Measurements from ENCODE around the gene POLDIP2.
A peak's percentile ranks its signal among the peaks of the same experiment; 100 is the strongest.
"Not testable (repeated sequence)": the region's sequence is repeated elsewhere in the genome, so short reads cannot be mapped to it uniquely, and the experiment has no call there.

POLDIP2 gene

DNA sequence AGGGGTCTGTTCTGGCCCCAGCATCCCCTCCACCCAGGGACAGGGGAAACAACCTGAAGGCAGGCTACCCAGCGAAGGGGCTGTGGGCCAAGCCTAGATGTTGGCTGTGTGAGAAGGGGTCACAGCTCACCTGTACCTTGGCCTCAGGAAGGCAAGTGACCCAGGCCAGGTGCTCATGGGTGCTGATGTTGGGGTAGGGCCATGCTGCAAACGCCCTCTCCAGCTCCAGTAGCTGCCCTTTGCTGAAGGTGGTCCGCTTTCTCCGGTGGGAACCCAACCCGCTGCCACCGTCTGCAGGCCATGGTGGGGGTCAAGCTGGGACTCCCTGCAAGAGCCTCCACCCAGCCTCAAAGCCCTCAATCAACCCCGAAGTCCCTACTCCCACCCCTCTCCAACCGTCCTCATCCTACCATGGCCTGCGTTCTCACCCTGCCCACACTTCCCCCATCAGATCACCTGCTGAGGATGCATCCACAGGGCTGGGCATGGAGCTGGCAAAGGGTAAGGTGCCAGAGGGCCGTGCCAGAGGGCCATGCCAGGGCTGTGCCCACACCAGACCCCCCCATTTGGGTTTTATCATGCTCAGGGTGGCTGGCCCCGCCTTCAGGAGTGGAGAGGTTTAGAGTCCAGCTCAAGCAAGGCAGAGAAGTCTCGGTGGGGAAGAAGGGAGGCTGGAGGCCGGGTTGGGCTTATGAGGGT lies 7.5 kb upstream of the POLDIP2 start, which contains the start of gene SEBOX:
SEBOX (minus strand) TSS at position 535 of the 699 bp plus-strand sequence; CDS start at position 487, 48 bp downstream.
- no peak for DNase-seq

DNA sequence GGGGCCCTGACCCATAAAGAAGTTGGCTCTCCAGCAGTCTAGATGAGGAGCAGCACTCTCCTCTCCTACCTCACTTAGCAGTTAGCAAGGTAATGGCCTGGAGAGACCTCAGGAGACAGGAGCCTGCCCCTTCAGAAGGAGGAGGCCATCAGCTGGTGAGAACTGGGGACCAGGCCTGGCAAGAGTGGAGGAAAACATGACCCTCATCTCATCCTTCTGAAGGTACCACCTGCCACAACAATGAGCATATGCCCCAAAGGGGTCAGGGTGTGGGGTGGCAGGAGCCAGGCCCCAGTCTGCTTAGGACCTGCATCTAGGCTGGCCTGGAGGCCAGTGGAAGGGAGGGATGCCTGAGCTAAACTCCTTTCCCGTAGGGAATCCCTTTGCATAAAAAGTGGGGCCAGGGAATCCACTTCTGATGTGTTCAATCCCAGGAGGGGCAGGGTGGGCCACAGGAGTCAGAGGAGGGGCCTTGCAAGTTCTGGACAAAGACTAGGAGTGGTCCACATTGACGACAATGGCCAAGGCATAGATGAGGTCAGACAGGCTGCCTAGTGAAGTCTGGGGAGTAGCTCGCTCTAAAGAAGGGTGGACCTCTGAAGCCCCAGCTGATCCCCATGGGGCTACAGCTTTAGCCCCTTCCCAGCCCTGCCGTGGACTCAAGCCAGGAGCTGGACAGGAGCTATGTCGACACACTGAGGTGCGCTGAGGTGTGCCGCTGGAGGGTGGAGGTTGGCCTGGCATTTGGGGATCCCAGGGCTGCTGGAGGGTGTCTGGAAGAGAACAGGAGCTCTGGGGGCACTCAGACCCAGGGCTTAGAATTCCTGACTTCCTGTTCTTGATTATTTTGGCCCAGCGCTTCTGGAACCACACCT lies 6.7 kb upstream of the POLDIP2 start:
- DNase-seq = no peak

DNA sequence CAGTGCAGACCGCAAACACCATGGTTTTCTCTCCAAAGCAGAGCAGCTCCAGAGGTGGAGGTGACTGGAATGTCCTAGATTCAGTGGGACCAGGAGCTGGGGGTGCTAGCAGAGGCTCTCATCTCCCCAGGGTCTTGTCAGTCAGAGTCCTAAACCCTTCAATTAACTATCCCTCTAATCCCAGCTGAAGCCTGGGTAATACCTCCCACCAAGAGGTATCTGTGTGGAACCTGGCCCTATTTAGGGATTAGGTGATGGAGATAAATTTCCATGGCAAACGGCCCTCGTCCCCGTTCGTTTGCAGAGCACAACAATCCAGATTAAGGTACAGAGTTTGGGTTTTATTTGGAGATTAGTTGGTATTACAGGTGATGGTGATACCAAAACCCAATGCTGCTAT lies 5.9 kb upstream of the POLDIP2 start:
- no peak for DNase-seq

DNA sequence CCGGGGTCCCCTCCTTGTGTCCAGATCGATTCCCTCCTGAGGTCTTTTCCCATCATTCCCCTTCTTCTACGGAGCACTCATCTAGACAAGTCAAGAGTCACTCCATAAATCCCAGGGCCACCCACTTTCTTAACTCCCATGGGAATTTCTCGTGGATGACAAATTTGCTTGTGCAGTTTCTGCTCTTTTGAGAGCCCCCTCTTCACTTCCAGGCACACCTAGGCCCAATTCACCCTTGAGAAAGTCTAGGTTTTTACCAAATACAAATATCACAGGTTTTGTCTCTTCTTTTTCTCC lies 522 bp upstream of the POLDIP2 start:
- no peak for DNase-seq

DNA sequence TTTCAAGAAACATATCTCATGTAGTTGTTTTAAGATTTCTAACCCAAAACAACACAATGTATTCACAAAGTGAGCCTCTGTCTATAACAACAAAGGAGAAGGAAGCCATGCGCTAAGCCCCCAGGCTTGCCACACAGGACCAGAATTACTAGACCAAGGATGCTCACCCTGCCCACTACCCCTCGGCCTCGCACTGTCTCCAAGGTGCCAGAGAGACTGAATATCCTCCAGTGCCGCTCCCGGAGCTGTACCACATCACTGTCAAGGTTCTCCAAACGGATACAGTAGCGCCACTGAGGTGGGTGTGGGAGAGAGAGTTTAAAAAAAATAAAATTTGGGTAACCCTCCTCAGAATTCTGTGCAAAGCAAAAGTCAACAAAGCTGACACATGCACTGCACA lies 7.1 kb downstream of the POLDIP2 start:
- no peak for DNase-seq

DNA sequence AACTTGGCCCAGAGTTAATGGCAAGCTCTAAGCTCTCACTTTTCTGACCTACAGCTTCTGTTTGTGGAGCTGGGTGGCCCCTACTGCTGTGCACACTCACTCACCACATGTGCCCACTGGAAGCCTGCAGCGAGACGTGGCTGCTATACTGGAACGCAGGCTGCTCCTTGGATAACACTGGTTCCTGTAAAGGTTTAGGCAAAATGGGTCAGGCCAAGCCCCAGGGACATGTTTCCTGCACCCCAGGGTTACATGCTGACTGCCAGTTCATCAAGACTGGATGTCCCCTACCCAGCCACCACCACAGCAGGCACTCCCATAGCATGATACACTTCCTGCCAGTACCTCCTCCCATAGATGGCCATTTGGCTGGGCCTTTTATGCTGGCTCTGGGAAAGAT lies 8.3 kb downstream of the POLDIP2 start:
- DNase-seq = no peak

DNA sequence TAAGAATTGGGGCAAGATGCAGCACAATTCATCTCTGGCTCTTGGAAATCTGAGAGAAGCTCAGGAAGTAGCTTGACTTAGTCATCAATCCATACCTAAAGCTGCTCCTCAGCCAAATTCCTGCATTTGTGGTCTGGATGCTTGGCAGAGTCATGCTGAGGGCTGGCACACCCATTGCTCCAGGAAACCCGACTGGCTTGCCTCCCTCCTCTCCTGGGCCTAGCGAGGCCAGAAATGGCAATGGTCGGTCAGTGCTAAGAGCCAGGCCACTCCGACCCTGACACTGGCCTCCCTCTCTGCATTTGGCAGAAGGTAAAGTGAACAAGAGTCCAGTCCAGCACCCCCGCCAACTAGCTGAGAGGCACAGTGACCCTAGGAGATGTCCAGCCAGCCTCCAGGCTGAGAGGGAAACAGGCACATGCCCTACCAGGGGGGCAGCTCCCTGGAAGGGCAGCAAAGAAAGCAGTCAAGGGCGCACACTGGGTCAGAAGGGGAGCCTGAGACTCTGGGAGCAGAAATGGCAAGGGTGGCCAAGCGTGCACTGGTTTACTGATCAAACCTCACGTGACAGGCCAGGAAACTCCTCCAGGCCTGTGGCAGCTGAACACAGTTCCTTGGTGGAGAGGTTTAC lies 10.0 kb downstream of the POLDIP2 start:
- no peak for DNase-seq

DNA sequence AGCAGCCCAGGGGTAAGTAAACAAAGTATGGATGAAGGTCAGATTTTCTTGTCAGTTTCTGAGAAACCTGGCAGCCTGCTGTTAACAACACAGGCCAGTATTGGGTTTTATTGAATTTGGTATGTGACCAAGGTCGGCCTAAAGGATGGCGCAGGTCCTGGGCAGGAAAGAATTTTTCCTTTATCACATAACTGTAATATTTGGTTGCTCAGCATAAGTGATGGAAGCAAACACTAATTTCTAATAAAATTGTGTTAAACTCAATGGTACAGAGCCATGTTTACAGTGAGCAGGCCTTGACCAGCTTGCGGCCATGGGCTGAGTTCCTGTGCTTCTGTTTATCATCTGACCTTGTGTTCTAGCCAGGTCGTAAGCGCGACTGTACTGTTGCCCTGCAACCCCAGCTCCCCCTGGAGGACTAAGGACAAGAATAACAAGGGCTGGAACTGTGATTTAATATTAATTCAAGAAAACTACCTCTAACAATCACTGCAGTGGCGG lies 10.5 kb downstream of the POLDIP2 start:
- no peak for DNase-seq

DNA sequence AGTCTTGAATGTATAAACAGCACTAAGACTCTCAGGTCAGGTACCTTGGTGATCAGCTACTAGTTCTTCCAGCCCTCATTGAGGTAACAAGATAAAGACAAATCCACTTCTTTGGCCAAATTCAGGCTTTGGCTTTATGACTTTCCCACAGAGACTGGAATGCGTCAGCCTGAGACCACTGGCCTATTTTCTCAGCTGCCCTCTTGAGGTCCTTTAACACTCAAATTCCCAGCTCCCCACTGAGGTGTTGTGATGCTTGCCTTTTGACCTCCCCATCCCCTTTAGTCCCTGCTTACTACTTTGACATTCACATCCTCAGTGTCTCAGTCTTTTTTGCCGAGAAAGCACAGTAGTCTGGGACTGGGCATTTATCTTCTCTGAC lies 11.1 kb downstream of the POLDIP2 start:
- no peak for DNase-seq

DNA sequence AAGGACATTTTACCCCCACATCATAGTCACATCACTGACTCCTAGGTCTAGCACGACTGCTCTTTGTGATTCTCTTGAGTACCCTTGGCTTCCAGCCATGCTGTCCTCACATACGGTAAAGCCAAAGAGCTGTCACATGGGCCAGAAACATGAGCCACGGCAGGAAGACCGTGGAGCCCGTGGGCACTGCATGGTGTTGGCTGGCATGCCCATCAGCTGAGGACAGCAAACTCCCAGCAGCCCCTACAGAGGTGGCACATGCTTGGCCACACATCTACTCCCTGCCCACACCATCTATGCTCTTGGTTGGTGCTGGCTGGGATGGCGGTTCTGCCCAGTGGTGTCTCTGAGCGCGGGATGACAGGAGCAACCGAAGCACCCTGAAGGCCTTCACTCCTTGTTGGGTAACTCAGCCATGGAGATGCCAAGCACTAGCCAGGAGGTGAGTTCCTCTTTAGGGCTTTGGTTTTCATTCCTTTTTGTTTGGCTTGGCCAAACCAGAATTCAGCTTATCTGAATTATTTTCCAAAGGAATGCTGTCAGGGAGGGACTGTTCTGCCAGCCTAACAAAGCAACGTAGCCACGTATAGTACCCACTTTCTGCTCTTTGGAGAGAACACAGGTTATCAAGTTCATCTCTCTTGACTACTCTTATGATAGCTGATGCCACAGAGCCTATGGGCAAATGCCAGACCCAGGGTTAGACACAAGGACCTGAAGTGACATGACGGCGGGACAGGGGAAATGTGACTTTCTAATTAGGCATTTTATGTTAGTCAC lies 11.7 kb downstream of the POLDIP2 start:
- DNase-seq = no peak

DNA sequence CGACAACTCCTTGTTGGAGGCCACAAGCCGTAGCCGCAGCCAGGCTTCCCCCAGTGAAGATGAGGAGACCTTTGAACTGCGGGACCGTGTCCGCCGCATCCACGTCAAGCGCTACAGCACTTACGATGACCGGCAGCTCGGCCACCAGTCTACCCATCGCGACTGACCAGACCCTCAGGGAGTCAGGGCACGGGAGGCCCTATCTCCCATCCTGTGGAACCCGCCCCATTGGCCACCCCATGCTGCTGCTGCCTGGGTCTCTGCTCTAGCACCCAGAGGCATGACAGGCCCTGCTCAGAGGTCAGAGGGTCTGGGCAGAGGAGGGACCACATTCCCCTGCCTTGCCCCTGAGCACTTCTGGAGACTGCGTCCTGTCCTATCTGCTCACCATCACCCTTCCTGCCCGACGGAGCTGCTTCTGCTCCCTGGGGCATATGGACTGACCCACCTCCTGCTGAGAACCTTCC lies 12.9 kb downstream of the POLDIP2 start:
- no peak for DNase-seq

DNA sequence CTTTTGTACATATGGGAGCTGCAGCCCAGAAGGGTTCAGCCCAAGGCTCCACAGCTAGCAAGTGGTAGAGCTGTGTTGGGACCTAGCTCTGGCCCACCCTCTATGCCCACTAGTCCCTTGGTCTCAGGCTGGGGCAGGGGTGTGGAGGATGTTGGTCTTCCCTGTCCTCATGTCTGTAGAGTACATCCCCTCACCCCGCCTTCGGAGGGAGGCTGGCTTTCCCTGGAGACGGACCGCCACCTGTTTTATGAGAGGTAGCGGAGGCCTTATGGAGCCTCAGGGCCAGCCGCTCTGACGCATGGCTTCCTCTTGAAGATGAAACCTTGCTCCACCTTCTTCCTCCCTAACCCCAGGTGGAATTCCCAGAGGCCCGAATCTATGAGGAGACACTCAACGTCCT lies 13.3 kb downstream of the POLDIP2 start:
- no peak for DNase-seq

DNA sequence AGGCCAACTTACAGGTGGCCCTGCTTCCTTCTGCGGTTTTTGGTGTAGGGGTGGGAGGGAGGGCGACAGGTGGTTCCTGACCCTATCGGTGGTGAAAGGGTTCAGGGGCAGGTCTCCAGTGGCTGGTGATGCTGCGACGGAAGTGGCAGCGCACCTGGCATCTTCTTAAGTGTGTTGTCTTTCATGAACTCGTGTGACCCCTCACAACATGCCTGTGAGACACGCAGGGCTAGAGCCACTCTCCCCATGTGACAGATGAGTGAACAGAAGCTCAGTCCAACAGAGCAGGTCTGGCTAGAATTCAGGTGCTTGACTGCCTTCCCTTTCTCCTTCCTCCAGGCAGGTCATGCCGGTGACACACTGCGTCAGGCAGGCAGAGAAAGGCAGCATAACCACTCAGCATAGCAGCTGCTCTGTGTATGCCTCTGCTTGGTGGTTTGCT lies 13.8 kb downstream of the POLDIP2 start:
- DNase-seq = no peak

DNA sequence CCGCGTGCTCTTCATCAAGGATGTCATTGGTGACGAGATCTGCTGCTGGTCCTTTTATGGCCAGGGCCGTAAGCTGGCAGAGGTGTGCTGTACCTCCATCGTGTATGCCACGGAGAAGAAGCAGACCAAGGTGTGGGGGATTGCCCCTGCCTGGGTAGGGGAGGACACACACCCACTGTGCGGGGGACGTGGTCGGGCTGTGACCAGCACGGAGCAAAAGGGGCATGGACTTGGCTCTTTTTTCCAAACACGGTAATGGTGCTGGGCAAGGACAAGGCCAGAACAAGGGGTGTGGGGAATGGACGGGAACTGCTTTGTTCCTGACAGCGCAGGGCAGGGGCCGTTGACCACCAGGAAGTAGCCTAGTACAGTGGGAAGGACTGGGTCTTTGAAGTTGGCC lies 15.0 kb downstream of the POLDIP2 start:
- no peak for DNase-seq

DNA sequence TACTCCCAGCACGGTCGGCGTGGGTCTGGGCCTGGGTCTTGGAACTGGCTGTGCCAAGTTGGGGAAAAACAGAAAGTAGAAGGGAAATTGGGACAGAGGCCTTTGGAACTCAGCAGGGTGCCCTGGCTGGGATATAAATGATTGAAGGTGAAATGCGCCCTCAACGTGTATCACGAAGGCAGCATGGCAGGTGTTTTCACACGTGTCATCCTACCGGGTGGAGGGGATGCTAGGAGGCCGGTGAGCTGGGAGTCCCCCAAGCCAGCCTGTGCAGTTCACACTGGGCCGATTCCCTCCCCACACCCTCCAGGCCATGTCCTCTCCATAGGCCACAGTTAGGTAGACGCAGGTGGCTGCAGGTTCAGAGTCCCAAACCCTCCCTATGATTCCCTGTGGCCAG lies 15.8 kb downstream of the POLDIP2 start:
- DNase-seq = no peak

DNA sequence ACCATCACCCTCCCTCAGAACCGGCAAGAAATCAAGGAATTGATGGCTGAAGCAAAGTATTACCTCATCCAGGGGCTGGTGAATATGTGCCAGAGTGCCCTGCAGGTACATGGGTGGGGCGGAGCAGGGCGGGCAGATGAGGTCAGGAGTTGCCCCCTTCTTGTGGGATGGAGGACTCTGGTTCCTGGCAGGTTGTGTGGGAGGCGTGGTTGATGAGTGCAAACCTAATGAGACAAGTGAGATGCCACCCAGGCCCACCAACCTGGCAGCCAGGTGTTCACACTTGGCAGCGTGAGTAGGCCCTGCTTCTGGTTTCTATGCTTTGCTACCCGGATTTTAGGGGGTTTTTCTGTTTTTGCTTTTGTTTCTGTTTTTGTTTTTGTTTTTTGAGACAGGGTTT lies 17.0 kb downstream of the POLDIP2 start:
- no peak for DNase-seq

DNA sequence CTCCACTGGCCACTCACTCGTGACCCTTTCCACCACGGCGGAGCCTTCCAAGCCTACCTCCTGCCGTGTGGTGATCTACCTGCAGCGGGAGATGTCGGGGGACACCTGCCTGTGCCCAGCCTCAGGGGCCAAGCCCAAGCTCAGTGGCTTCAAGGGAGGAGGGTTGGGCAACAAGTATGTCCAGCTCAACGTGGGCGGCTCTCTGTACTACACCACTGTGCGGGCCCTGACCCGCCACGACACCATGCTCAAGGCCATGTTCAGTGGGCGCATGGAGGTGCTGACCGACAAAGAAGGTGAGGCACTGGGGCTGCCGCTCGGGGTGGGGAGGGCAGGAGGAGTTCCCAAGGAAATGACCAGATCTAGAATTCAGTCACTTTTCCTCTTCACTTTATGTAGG lies 17.9 kb downstream of the POLDIP2 start:
- no peak for DNase-seq

DNA sequence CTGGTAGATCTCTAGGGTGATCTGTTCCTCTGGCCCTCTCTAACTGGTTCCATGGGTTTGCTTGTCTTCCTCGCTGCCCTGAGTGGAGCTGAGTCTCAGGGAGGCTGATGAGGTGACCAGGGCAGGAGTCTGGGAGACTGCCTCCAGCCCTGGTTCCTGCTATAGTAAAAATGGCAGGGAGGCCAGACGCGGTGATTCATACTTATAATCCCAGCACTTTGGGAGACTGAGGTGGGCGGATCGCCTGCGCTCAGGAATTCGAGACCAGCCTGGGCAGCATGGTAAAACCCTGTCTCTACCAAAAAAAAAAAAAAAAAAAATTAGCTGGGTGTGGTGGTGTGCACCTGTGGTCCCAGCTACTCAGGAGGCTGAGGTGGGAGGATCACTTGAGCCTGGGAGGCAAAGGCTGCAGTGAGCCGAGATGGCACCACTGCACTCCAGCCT lies 18.5 kb downstream of the POLDIP2 start:
- DNase-seq = not testable (repeated sequence)

DNA sequence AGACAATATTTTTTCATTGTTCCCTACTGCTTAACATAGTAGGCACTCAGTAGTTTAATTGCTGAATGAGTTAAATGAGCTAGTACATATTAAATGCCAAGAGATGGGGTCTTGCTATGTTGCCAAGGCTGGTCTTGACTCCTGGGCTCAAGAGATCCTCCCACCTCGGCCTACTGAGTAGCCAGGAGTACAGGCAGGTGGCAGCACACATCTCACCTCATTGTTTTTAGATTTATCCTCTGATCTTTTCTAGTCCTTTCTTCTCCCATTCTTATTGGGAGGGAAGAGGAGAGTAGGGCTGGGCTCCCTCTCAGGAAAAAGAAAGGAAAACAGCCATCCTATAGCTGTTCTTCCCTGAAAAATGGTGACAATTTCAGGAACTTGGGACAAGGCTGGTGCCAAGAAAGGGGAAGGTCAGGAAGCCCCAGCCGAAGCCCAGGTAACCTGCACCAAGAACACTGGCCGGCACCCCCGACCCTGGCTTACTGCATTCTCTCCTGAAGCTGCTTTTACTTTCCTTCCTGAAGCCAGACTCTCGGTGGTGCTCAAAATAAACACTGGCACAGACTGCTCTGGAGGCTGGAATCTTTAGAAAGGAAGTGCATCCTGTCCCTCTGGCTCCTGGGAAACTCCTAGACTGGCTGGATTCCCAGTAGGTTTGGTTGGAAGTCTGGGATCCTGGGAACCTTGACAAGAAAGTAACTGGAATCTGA lies 19.1 kb downstream of the POLDIP2 start:
- DNase-seq = no peak

DNA sequence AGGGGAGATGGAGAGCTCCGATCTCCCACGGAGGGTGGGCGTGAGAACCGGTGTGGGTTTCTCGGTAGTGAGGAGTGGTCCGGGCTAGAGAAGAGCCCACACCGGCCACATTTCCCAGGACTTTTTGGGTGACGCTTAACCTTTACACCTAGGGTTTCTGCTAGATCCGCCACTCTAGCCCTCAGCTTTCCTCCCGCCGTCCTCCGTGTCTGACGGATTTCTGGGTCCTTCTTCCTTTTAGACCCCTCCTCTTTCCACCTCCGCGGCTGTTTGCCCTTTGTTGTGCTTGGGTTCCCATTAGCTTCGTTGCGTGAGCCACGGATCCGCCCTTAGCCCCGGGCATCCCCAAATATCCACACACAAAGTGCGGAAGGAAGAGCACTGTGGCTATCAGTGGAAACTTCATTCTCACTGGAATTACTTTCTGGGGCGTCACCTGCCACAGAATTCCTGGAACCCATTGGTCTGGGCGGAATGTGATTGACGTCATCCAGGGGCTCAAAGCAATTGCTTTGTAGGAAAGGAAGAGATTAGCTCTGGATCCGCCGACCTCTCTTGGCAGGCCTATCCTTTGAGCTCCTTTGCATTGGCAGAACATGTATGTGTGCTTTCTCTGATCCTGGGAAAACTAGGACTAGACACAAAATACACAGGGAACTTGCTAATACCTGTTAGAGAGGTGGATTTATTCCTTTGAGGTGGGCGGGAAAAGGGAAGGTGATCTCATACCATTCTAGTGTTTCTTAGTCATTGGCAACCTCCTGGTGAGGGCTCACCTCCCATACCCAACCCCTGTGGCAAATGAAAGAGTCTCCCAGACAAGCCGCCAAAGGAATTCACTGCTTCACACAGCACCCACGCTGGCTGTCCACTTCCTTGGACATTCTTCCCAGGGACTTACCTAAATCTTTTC lies 21.1 kb downstream of the POLDIP2 start:
- peak; percentile 25 to 28 for DNase-seq

Data from activated CD4-positive, alpha-beta T cell treated with anti-CD3 and anti-CD28 coated beads for 4 hours (primary cell).